Measurements from ENCODE around the gene LSM11. TPM values are rescaled to one million over a fixed set of nuclear protein-coding genes. Genes with fewer than 3 reads are reported as not detected.

The LSM11 gene
- polyA plus RNA-seq, 1 of the 3 experiments (the other 2 are of a cell fraction) = 0.95 TPM

GRCh38 chr5:157748760-157749461 is 5.4 kb downstream of the LSM11 start:
- Histone ChIP-seq H3K9ac (peak overlapping the region; percentile 7; the same call in 1 of the 2 replicates), H3K27me3 (ENCODE audit: insufficient read depth) (no peaks in the 10 kb centered on the region), H3K9me2 (no peaks in the 10 kb centered on the region), H3K36me3 (replicated peaks in 1 of 2; ENCODE audit: control insufficient read depth in 1 of 2, insufficient read depth in 2 of 2, low read length in 1 of 2) (peaks cover 10 to 12% of the 10 kb centered on the region in 2 experiments), H3K4me1 (ENCODE audit: control insufficient read depth in 1 of 2, insufficient read depth in 2 of 2, low read depth in 1 of 2, low read length in 1 of 2) (peaks cover 15% of the 10 kb centered on the region in 2 experiments; a peak in 3 of 4 replicates), H2AFZ (ENCODE audit: low read depth) (peak overlapping the region; percentile 15; the same call in 1 of the 2 replicates), H3F3A (replicated peaks; ENCODE audit: insufficient read depth) (peaks cover 18% of the 10 kb centered on the region), H3K4me2 (peak overlapping the region; percentile 58; the same call in 1 of the 2 replicates), H4K20me1 (ENCODE audit: insufficient read depth) (no peaks in the 10 kb centered on the region), H3K27ac (ENCODE audit: low read depth in 2 of 2, low read length in 1 of 2) (peak overlapping the region in 1 of 2 experiments; percentile 81; a peak in 2 of 4 replicates), H3K4me3 (ENCODE audit: low read depth in 2 of 2, low read length in 1 of 2) (no peak overlapping the region), H3K79me2 (ENCODE audit: insufficient read depth) (peaks cover 66% of the 10 kb centered on the region), H3K9me3 (no peaks in the 10 kb centered on the region)
- POLR2A ChIA-PET = no interaction called here
- DNase-seq = no peak
- CTCF ChIA-PET = interaction anchor here (0.9 to 3.2 kb wide), 4 partner anchors 10 to 272 kb away, joined by 3 to 23 read pairs (median 4); no protein-coding TSS in a partner anchor
- 30% methylated on average over 4 of the region's 4 CpGs for WGBS (ENCODE audit: low lambda C conversion rate)
- TF ChIP-seq RAD21 (IDR thresholded peaks at IDR 0.05; ENCODE audit: low read length) (0 out of 2 replicates have a peak, but pooled peaks have one; percentile 11), TAF1 (IDR thresholded peaks at IDR 0.05; ENCODE audit: borderline replicate concordance, low read depth, low read length) (no peak), CTCF (IDR thresholded peaks at IDR 0.05) (peak; percentile 42)

- Histone ChIP-seq H3K36me3 (replicated peaks in 1 of 2; ENCODE audit: control insufficient read depth in 1 of 2, insufficient read depth in 2 of 2, low read length in 1 of 2) (peaks cover 10 to 15% of the 10 kb centered on the region in 2 experiments), H3K79me2 (ENCODE audit: insufficient read depth) (peaks cover 61% of the 10 kb centered on the region), H3K9me3 (no peaks in the 10 kb centered on the region), H3K4me1 (ENCODE audit: control insufficient read depth in 1 of 2, insufficient read depth in 2 of 2, low read depth in 1 of 2, low read length in 1 of 2) (peaks cover 15% of the 10 kb centered on the region in 2 experiments; a peak in 3 of 4 replicates), H3K4me3 (ENCODE audit: low read depth in 2 of 2, low read length in 1 of 2) (no peak overlapping the region), H3K27me3 (ENCODE audit: insufficient read depth) (no peaks in the 10 kb centered on the region), H3K4me2 (peak overlapping the region; percentile 58; the same call in 1 of the 2 replicates), H3K27ac (ENCODE audit: low read depth in 2 of 2, low read length in 1 of 2) (peak overlapping the region in 1 of 2 experiments; percentile 81; a peak in 2 of 4 replicates), H3F3A (replicated peaks; ENCODE audit: insufficient read depth) (peaks cover 18% of the 10 kb centered on the region), H3K9ac (peak overlapping the region; percentile 21; the same call in 1 of the 2 replicates), H4K20me1 (ENCODE audit: insufficient read depth) (no peaks in the 10 kb centered on the region), H2AFZ (ENCODE audit: low read depth) (no peak overlapping the region), H3K9me2 (no peaks in the 10 kb centered on the region)
- 81% methylated on average over 11 of the region's 11 CpGs for WGBS (ENCODE audit: low lambda C conversion rate)
- no peak for DNase-seq
- ChIA-PET CTCF (no interaction called here), POLR2A (no interaction called here)
- no peak for TF ChIP-seq TEAD4 (IDR thresholded peaks at IDR 0.05; ENCODE audit: borderline replicate concordance, insufficient read depth)
- no peak for TF ChIP-seq MAX (IDR thresholded peaks at IDR 0.05; ENCODE audit: low read depth)
- TF ChIP-seq USF2 (IDR thresholded peaks at IDR 0.05; ENCODE audit: borderline replicate concordance, low read depth, low read length) = no peak
Measured at GRCh38 chr5:157749462-157749799, 5.9 kb downstream of the LSM11 start.
